SH-SY5Y (cell line): ENCODE data around the gene ARPC2.

Experiments
- GATA2 ChIP-seq: IDR thresholded peaks from 2 replicates; pipeline ENCODE4 v1.6.1; 2011; ENCODE audit warnings: mild to moderate bottlenecking, low read depth, low read length
- GATA3 ChIP-seq: IDR thresholded peaks from 2 replicates; pipeline ENCODE4 v1.6.1; 2011; ENCODE audit warnings: low read depth, mild to moderate bottlenecking, low read length, moderate library complexity

DNA sequence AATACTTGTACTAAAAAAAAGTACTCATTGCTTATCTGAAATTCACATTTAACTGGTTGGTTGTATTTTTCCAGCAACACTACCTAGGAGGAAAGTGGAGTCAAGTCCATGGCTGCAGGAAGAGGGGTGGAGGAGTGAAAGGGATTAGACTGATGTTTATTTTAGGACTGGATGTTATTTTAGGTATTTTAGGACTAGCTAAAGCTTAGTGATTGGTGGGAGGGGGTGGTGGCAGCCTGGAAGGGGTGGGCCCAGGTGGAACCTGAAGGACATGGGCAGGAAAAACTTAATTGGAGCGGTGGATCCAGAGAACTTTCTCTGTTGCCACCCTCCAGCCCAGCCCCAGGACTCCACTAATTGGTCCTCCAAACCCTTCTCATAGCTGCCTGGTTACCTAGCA, 79.2 kb downstream of the ARPC2 start:
- TF ChIP-seq GATA2 (no peak), GATA3 (no peak)
